Fibroblast of mammary gland (primary cell): ENCODE results near the gene TNP2.

Experiments
- DNase-seq: peaks from one replicate; pipeline ENCODE4 v3.0.0-alpha.2; 2010; ENCODE audit warnings: low read depth
- H3K4me3 ChIP-seq: 2 replicates; pipeline ENCODE4 v1.5.1; 2011; ENCODE audit warnings: low read depth, mild to moderate bottlenecking, low read length, moderate library complexity; ENCODE audit not compliant: control insufficient read depth
- CTCF ChIP-seq: conservative IDR thresholded peaks from 2 replicates; pipeline ENCODE4 v1.5.1; 2011; ENCODE audit warnings: low read depth, low read length, inconsistent platforms; ENCODE audit not compliant: control insufficient read depth, insufficient read depth

TNP2 gene

DNA sequence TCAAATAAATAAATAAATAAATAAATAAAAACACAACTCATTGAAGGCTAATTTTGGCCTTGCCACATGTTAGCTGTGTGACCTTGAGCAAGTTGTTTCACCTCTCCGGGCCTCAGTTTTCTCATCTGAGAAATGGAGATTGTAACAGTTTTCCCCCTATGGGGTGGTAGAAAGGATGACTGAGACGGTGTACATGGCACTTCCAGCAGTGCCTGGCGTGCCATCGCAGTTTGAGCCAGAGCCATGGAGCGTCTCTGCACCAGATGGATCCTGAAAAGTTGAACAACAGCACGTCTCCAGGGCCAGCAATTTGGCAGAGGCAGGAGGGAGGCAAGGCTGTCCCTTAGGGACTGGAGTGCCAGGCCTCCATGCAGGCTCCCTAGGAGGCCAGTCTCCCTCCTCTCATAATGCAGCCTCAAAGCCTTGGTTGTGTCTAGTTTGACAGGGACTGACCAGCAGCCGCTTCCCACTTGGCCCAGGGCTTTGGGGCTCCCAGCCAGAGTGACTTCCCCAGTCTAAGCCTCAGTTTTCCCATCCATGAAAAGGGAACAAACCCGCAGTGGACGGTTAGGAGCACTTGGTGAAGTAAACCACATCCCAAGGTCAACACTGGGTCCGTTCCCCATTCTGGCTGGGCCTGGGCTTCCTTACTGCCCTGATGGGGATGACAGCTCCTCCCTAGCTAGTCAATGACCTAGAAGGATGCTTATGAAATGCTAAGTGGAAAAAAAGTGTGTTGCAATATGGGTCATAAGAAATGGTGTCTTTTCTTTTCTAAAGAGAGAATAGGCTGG, 32.5 kb downstream of the TNP2 start:
- no peak overlapping the region for H3K4me3 ChIP-seq
- no peak for DNase-seq
- no peak for TF ChIP-seq CTCF

DNA sequence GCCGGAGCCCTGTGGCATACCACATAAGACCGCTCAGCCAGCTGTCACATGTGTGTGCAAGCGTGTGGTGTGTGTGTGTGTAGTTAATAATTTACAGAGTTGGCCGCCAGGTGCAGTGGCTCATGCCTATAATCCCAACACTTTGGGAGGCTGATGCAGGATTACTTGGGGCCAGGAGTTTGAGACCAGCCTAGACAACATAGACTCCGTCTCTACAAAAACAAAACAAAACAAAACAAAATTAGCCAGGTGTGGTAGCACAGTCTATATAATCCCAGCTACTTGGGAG, 33.5 kb downstream of the TNP2 start:
- no peak for DNase-seq
- no peak overlapping the region for H3K4me3 ChIP-seq
- no peak for TF ChIP-seq CTCF

- no peak for TF ChIP-seq CTCF
- DNase-seq = no peak
- no peak overlapping the region for H3K4me3 ChIP-seq
Measured at GRCh38 chr16:11234884-11235702, 34.0 kb downstream of the TNP2 start.

DNA sequence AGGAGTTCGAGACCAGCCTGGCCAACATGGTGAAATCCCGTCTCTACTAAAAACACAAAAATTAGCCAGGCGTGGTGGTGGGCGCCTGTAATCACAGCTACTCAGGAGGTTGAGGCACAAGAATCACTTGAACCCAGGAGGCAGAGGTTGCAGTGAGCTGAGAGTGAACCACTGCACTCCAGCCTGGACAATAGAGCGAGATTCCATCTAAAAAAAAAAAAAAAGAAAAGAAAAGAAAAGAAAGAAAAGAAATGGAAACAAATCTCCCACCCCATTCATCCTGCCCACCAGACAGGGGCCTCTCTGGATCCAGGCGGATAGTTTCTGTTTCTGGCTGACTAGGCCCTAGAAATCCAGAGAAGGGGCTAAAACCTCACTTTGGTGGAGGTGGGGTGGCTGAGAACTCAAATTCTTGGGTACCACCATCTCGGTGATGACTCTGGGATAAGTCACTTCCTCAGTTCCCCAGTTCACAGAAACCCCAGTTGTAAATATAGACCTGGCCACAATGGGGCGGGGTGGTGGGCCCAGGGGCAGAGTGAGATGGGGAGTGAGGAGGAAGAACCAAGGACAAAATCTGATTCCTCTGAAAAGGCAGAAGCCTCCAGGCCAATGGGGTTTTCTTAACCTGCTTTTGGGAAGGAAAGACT, 35.3 kb downstream of the TNP2 start:
- DNase-seq = no peak
- no peak overlapping the region for H3K4me3 ChIP-seq

DNA sequence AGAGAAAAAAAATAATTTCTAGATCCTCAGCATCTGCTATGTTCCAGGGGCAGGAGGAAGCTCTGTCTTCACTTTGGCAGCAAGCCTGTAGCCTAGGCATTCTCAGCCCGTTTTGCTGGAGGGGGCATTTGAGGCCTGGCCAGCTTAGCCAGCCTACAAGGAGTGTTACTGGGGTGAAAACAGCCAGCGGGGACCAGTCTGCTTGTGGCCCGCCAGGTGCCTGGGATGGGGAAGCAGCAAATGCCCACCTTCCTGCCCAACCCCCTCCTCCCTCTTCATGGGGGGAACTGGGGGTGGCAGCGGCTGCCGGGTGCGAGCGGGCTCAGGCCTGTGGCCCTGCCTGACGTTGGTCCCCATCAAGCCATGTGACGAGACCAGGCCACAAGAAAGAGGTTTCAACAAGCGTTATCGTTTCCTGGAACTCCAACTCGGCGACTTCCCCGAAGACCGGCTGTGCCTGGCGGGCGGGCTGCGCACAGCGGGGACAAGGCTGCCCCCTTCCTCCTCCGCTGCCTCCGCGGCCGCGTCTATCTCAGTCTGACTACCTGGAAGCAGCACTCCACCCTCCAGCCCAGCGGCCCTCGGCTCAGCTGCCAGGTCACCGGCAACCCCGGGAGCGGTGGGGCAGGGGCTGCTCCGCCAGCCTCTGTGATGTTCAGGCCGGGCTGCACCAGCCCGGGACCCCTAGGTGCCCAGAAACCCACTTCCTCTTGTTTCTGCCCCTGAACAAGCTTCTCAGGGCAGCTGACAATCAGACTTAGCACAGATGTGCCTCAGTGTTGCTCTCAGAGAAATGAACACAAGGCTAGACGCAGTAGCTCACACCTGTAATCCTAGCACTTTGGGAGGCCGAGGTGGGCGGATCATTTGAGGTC, 36.0 kb downstream of the TNP2 start:
- DNase-seq = no peak
- no peak overlapping the region for H3K4me3 ChIP-seq
- TF ChIP-seq CTCF = no peak

More for the DNA sequence above, 35.3 kb downstream of the TNP2 start:
- no peak for TF ChIP-seq CTCF

DNA sequence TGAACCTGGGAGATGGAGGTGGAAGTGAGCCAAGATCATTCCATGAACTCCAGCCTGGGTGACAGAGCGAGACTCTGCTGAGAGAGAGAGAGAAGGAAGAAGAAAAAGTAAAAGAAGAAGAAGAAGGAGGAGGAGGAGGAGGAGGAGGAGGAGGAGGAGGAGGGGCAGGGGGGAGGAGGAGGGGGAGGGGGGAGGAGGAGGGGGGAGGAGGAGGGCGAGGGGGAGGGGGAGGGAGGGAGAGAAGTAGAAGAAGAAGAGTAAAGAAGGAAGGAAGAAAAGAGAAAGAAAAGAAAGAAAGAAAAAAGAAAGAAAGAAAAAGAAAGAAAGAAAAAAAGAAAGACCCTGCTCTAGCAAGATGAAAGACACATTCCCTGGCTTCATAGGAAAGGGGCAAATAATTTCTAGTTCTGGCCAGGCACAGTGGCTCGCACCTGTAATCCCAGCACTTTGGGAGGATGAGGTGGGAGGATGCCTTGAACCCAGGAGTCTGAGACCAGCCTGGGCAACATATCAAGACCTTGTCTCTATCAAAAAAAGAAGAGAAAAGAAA, 36.7 kb downstream of the TNP2 start:
- no peak for DNase-seq
- TF ChIP-seq CTCF = no peak
- H3K4me3 ChIP-seq = no peak overlapping the region
